ENCODE data around the gene BUD23.
"Not testable (repeated sequence)": the region's sequence is repeated elsewhere in the genome, so short reads cannot be mapped to it uniquely, and the experiment has no call there.

Gene BUD23

DNA sequence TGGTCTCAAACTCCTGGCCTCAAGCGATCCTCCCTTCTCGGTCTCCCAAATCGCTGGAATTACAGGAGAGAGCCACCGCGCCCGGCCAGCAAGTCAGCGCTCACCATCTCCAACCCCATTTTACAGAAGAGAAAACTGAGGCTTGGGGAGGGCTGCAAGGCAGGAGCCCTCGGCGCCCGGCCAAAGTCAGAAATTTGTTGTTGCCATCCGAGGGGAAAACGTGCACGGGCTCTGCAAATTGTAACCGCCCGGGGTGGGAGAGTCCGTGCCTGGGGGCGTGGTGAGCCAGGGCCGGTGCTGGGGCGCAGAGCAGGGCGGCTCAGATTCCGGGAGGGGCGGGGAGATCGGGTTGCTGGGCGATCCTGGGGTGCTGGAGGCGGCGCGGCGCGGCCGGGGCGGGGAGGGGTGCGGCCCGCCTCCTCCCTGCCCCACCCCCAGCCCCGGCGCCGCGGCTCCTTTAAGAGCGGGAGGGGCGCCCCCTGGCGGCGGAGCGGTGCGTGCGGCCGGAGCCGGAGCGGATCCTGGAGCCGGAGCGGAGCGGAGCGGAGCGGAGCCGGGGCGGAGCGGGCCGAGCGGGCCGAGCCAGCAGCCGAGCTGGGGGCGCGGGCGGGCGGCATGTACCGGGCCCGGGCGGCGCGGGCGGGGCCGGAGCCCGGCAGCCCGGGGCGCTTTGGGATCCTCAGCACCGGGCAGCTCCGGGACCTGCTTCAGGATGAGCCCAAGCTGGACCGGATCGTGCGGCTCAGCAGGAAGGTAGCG lies 15.9 kb upstream of the BUD23 start, which contains the start of gene VPS37D:
VPS37D (plus strand) TSS at position 488 of the 759 bp plus-strand sequence; CDS start at position 616, 128 bp downstream.
- FAIRE-seq (peak; percentile 78), DNase-seq (ENCODE audit: insufficient read length, low spot score) (peak; percentile 98)

DNA sequence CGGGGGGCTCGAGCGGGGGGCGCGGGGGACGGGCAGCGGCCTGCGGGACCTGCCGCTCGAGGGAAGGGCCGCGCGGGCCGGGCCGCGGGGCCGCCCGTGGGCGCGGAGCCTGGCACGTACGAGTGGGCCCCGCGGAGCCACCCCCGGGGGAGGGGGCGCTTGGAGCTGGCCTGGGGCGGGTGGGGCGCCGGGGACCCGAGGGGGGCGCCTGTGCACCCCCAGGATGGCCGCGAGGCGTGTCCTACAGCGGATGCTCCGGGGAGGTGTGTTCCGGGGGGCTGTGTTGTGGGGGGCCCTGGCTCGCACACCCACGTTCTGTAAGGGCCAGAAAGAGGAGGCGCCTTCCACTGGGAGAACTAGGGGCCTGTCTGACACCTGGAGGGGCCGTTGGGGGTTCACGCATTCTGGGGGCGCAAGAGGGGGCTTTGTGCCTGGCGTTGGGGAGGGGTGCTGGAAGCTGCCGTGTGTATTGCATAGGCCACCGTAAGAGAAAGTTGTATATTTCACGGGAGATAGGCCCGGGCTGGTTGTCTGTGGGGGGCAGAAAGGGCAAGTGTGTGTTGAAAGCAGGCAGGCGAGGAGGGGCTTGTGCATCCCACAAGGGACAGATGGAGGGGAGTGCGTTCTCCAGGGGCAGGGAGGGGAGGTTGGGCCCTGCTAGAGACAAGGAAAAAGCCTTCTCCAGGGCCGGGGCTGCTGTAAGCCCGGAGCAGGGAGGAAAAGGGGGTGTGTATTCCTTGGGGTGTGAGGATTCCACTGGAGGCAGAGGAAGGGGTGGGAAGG lies 15.1 kb upstream of the BUD23 start:
- FAIRE-seq (no peak), DNase-seq (ENCODE audit: insufficient read length, low spot score) (no peak)

- DNase-seq (ENCODE audit: insufficient read length, low spot score), result no peak
- no peak for FAIRE-seq
These were observed 14.5 kb upstream of the BUD23 start for GRCh38 chr7:73668886-73669230.

DNA sequence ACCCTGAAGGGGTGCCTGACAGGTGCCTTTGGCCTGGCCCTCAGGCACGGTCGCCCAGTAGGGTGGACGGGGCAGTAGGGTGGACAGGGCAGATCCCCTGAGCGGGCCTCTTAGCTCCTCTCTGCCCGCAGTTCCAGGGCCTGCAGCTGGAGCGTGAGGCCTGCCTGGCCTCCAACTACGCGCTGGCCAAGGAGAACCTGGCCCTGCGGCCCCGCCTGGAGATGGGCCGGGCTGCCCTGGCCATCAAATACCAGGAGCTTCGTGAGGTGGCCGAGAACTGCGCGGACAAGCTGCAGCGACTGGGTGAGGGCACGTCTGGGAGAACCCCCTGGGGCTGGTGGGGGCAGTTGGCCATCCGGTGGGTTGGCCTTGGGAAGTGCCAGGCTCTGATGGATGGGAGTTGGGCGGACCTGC lies 14.1 kb upstream of the BUD23 start:
- DNase-seq (ENCODE audit: insufficient read length, low spot score) (no peak), FAIRE-seq (no peak)

DNA sequence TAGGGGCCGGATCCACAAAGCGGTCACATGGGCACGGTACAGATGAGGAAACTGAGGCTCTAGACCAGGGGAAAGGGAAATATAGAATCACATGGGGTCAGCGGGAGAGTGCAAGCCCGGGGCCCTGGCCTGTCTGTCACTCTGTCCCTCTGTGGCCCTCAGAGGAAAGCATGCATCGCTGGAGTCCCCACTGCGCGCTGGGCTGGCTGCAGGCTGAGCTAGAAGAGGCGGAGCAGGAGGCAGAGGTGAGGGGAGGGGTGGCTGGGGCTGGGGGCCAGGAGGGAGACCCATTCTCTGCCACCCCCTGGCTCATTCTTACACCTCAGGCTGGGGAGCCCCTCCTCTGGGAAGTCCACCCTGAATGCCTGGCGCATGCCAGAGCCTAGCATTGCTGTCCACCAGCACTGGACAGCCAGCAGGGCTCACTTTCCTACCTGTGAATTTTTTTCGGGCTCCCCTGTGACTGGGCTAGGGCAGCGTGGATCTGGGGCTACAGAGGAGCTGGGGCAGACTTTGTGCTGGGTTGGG lies 13.5 kb upstream of the BUD23 start:
- FAIRE-seq (no peak), DNase-seq (ENCODE audit: insufficient read length, low spot score) (no peak)

GRCh38 chr7:73671322-73671661 lies 12.1 kb upstream of the BUD23 start:
- FAIRE-seq (no peak), DNase-seq (ENCODE audit: insufficient read length, low spot score) (no peak)

GRCh38 chr7:73671857-73672445 lies 11.4 kb upstream of the BUD23 start:
- no peak for DNase-seq (ENCODE audit: insufficient read length, low spot score)
- FAIRE-seq, result no peak

- no peak for FAIRE-seq
- no peak for DNase-seq (ENCODE audit: insufficient read length, low spot score)
These were observed 8.8 kb upstream of the BUD23 start for GRCh38 chr7:73674468-73675124.

GRCh38 chr7:73676062-73676461 lies 7.3 kb upstream of the BUD23 start:
- DNase-seq (ENCODE audit: insufficient read length, low spot score); FAIRE-seq: not testable (repeated sequence)

DNA sequence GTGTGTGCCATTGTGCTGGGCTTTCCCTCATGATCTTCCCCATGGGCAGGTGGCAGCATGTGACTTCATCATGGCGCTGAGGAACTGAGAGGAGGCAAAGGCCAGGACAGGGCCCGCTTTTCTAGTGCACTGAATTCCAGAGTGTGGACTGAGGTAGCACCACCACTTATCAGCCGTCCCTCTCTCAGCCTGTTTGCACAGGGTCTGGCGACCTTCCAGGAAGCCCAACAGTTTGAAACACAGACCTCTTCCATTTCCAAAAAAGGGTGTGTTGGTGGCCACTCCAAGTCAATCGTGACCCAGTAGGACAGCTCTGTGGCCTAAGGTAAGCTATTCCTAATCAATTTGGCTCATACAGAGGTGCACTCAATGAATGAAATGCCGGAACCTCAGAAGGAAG lies 4.5 kb upstream of the BUD23 start:
- FAIRE-seq (no peak), DNase-seq (ENCODE audit: insufficient read length, low spot score) (no peak)

DNA sequence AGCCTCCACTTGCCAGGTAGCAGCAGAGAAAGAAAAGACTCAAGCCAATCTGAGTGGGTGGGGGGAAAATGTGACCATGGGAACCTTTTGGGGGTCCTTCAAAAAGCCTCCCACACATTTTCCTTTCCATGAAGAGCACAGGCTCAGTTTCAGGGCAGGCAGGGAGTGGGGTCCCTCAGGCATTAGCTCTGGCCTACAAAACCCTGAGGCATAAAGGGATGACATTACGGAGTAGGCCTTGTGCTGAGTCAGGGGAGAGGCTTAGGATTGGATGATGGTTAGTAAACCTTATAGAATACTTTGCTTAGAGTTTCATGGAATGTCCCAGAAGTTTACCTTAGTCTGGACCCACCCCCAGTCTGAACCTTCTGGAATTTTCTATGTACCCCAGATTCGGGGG lies 3.7 kb upstream of the BUD23 start:
- FAIRE-seq (no peak), DNase-seq (ENCODE audit: insufficient read length, low spot score) (no peak)

GRCh38 chr7:73680501-73680900 lies 2.9 kb upstream of the BUD23 start:
- DNase-seq (ENCODE audit: insufficient read length, low spot score), result no peak
- FAIRE-seq, result no peak

GRCh38 chr7:73681031-73681430 lies 2.4 kb upstream of the BUD23 start:
- FAIRE-seq, result no peak
- DNase-seq (ENCODE audit: insufficient read length, low spot score), result no peak

DNA sequence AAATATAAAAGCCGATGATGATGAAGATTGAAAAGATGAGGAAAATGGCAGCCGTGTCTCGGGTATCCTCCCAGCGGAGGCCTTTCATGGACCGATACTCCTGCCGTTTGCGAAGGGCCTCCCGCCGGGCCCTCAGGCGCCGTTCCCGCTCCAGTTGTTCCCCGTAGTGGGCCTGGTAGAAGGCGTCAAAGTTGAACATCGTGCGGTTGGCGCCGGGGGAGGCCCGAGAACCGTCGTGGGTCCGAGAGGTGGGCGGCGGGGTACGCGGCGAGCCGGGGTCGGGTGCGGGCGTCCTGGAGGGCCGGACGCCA lies 697 bp upstream of the BUD23 start:
- no peak for FAIRE-seq
- no peak for DNase-seq (ENCODE audit: insufficient read length, low spot score)

- FAIRE-seq (peak; percentile 31), DNase-seq (ENCODE audit: insufficient read length, low spot score) (no peak)
These were observed 644 bp downstream of the BUD23 start for GRCh38 chr7:73683788-73684693.

DNA sequence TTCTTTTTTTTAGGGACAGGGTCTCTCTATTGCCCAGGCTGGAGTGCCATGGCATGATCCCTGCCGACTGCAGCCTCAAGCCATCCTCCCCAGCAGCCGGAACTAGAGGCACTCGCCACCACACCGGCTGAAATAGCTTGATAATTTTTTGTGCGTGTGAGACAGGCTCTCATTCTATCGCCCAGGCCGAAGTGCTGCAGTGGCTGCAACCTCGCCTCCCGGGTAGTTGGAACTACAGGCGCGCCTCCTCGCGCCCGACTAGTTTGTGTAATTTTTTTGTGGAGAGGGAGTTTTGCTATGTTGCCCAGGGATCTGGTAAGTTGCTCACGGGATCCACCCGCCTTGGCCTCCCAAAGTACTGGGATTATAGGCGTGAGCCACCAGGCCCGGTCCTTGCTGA lies 1.9 kb downstream of the BUD23 start:
- DNase-seq (ENCODE audit: insufficient read length, low spot score) (no peak), FAIRE-seq (no peak)

DNA sequence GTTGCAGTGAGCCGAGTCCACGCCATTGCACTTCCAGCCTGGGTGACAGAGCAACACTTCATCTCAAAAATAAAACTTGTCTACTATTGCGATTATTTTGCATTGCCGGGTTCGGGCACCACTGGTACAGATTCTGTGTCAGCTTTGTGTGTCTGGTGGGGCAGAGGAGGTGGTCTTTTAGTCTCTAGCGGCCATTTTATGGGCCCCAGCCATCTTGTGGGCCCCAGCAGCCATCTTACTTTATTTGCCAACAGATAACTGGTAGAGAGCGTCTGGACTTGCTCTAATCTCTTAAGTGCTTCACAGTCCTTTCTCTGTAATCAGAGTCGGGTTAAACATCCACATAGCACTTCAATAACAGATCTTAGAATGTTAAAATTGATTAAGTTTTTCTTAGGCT lies 4.9 kb downstream of the BUD23 start:
- no peak for DNase-seq (ENCODE audit: insufficient read length, low spot score)
- no peak for FAIRE-seq

DNA sequence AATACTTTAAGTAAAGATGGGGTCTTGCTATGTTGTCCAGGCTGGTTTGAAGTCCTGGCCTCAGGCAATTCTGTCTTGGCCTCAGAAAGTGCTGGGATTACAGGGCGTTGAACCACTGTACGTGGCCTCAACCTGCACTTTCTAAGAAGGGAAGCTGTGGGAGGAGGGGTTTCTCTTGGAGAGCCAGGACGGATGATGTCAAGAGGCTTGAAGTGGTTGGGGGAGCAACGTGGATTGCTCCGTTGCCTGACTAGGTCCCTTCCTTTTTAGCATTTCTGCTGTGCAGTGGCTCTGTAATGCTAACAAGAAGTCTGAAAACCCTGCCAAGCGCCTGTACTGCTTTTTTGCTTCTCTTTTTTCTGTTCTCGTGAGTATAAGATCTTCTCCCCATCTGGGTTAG lies 7.2 kb downstream of the BUD23 start:
- FAIRE-seq (no peak), DNase-seq (ENCODE audit: insufficient read length, low spot score) (no peak)

DNA sequence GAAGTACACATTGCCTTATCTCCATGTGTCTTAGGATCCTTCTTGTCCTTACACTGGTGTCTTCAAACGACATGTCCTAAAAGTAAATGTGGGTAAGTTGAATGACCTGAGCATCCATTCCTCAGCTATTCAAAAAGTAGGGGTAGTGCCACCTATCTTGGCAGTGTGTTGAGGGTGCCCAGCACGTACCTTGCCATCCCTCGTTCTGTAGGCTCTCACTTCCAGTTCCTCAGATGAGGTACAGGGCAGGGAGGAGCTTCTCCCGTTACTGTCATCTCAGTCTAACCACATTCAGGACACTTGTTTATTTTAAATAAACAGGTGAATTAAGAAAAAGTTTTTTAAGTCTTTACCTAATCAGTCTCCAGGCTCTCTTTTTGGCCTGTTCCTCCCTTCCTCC lies 13.0 kb downstream of the BUD23 start:
- FAIRE-seq, result no peak

GRCh38 chr7:73698410-73698809 lies 15.0 kb downstream of the BUD23 start:
- no peak for DNase-seq (ENCODE audit: insufficient read length, low spot score)
- no peak for FAIRE-seq

More for the DNA sequence above, 13.0 kb downstream of the BUD23 start:
- no peak for DNase-seq (ENCODE audit: insufficient read length, low spot score)
